ENCODE results near the gene HRK. TPM values are rescaled to one million over a fixed set of nuclear protein-coding genes. Genes with fewer than 3 reads are reported as not detected.

Gene HRK
- polyA plus RNA-seq, 3 donors = 0.15 TPM; not detected in 2

DNA sequence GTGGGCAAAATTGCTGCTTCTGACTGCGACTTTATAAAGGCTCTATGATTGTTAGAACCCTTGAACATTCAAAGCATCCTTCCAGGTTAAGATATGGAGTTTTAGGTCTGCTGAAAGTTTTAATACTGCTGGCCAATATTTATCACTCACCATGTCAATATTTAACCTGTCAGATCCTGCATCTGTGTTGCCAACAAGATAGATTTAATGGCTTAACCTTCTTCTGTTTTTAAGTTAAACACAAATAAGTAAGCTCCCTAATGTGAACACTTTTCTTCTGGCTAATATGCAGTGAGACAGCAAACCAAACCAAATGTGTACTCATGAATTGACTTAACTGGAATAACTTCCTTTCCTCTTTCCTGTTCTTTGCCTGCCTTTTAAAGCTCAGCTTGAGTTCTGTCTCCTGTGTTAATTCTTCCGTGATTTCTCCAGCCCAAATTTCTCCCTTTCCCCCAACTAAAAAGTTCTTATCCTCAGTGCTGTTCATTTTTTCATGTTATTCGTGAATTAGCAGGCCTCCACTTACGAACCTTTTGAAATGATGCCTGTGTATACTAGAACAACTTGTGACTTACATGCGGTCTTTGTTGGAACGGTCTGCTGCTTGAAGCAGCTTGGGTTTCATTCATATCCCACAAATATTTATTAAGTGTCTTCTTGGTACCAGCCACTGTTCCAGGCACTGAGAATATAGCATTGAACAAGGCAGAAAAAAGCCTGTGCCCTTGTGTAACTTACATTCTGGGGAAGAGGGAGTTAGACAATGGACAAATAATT is 38.7 kb upstream of the HRK start:
- Mint-ChIP-seq H3K36me3 (peaks cover 10 to 12% of the 10 kb centered on the region in 2 donors), H3K27me3 (ENCODE audit: low read depth in 3 of 3) (peaks cover 0 to 1% (median 1%) of the 10 kb centered on the region in 3 donors), H3K27ac (no peak overlapping the region), H3K9me3 (peaks cover 0 to 2% (median 0%) of the 10 kb centered on the region in 7 donors), H3K4me1 (peaks cover 26% of the 10 kb centered on the region), H3K4me3 (no peak overlapping the region)
- no peak overlapping the region for H3K9ac ChIP-seq (ENCODE audit: insufficient read depth, low read length, poor library complexity, severe bottlenecking)
- H3K4me2 ChIP-seq (replicated peaks; ENCODE audit: extremely low read depth, low read length, poor library complexity, severe bottlenecking) = no peak overlapping the region
- H4K20me1 ChIP-seq (ENCODE audit: insufficient read depth, low read length) = no peaks in the 10 kb centered on the region
- peaks cover 0 to 3% of the 10 kb centered on the region in 2 donors for H3K4me1 ChIP-seq (ENCODE audit: control insufficient read depth in 1 of 2, insufficient read depth in 2 of 2, low read length in 2 of 2)
- H3K9me3 ChIP-seq (replicated peaks in 1 of 2; ENCODE audit: control insufficient read depth in 1 of 2, insufficient read depth in 1 of 2, low read length in 2 of 2) = no peaks in the 10 kb centered on the region
- DNase-seq = no peak
- H3K4me3 ChIP-seq (replicated peaks in 1 of 3; ENCODE audit: low read depth in 2 of 3, low read length in 3 of 3) = no peak overlapping the region
- H3K27me3 ChIP-seq (ENCODE audit: control insufficient read depth in 2 of 2, insufficient read depth in 2 of 2, low read length in 2 of 2) = no peaks in the 10 kb centered on the region
- intact Hi-C loops (cut with micrococcal nuclease) = no loop called here
- H3K36me3 ChIP-seq (replicated peaks in 1 of 2; ENCODE audit: control insufficient read depth in 1 of 2, insufficient read depth in 2 of 2, low read length in 2 of 2) = peaks cover 0 to 7% of the 10 kb centered on the region in 2 donors
- H3K79me2 ChIP-seq (ENCODE audit: insufficient read depth, low read length) = peaks cover 8% of the 10 kb centered on the region
- 86% methylated on average over 1 of the region's 6 CpGs for WGBS (ENCODE audit: insufficient coverage)
- H2AFZ ChIP-seq (ENCODE audit: insufficient read depth, low read depth, low read length, poor library complexity, severe bottlenecking) = no peak overlapping the region
- H3K27ac ChIP-seq (ENCODE audit: low read depth in 1 of 2, low read length in 2 of 2) = no peak overlapping the region
- TF ChIP-seq, protein P1, sequence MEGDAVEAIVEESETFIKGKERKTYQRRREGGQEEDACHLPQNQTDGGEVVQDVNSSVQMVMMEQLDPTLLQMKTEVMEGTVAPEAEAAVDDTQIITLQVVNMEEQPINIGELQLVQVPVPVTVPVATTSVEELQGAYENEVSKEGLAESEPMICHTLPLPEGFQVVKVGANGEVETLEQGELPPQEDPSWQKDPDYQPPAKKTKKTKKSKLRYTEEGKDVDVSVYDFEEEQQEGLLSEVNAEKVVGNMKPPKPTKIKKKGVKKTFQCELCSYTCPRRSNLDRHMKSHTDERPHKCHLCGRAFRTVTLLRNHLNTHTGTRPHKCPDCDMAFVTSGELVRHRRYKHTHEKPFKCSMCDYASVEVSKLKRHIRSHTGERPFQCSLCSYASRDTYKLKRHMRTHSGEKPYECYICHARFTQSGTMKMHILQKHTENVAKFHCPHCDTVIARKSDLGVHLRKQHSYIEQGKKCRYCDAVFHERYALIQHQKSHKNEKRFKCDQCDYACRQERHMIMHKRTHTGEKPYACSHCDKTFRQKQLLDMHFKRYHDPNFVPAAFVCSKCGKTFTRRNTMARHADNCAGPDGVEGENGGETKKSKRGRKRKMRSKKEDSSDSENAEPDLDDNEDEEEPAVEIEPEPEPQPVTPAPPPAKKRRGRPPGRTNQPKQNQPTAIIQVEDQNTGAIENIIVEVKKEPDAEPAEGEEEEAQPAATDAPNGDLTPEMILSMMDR (IDR thresholded peaks at IDR 0.05) = no peak

DNA sequence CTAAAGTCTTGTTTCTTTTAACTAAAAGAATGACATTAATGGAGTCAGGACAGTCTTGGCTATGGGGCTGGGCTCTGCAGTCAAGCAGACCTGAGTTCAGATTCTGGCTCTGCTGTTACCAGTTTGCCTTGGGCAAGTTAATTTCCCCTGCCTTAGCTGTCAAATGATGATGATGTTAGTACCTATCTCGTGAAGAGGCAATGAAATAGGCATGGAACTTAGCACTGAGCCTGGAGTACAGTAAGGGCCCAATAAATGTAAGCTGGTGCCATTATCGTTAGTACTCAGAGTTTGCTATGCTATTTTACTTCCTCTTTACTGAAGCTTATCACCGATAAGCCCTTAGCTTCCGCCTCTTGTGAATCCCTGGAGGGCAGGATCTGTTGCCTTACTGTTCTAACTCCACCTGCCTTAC is 38.0 kb upstream of the HRK start:
- Histone ChIP-seq H3K9ac (ENCODE audit: insufficient read depth, low read length, poor library complexity, severe bottlenecking) (no peak overlapping the region), H3K4me1 (ENCODE audit: control insufficient read depth in 1 of 2, insufficient read depth in 2 of 2, low read length in 2 of 2) (peaks cover 0 to 3% of the 10 kb centered on the region in 2 donors), H3K36me3 (replicated peaks in 1 of 2; ENCODE audit: control insufficient read depth in 1 of 2, insufficient read depth in 2 of 2, low read length in 2 of 2) (peaks cover 0 to 7% of the 10 kb centered on the region in 2 donors), H3K4me3 (replicated peaks in 1 of 3; ENCODE audit: low read depth in 2 of 3, low read length in 3 of 3) (no peak overlapping the region), H3K9me3 (replicated peaks in 1 of 2; ENCODE audit: control insufficient read depth in 1 of 2, insufficient read depth in 1 of 2, low read length in 2 of 2) (no peaks in the 10 kb centered on the region), H3K4me2 (replicated peaks; ENCODE audit: extremely low read depth, low read length, poor library complexity, severe bottlenecking) (no peak overlapping the region), H2AFZ (ENCODE audit: insufficient read depth, low read depth, low read length, poor library complexity, severe bottlenecking) (no peak overlapping the region), H3K79me2 (ENCODE audit: insufficient read depth, low read length) (peaks cover 8% of the 10 kb centered on the region), H3K27me3 (ENCODE audit: control insufficient read depth in 2 of 2, insufficient read depth in 2 of 2, low read length in 2 of 2) (no peaks in the 10 kb centered on the region), H3K27ac (ENCODE audit: low read depth in 1 of 2, low read length in 2 of 2) (no peak overlapping the region), H4K20me1 (ENCODE audit: insufficient read depth, low read length) (no peaks in the 10 kb centered on the region)
- peaks cover 10 to 12% of the 10 kb centered on the region in 2 donors for H3K36me3 Mint-ChIP-seq
- H3K4me1 Mint-ChIP-seq = peaks cover 19% of the 10 kb centered on the region
- no CpG with 5 or more reads among the region's 4 CpGs for WGBS (ENCODE audit: insufficient coverage)
- peaks cover 0 to 2% (median 0%) of the 10 kb centered on the region in 7 donors for H3K9me3 Mint-ChIP-seq
- intact Hi-C loops (cut with micrococcal nuclease) = no loop called here
- peaks cover 0 to 1% (median 1%) of the 10 kb centered on the region in 3 donors for H3K27me3 Mint-ChIP-seq (ENCODE audit: low read depth in 3 of 3)
- H3K27ac Mint-ChIP-seq = no peak overlapping the region
- TF ChIP-seq, protein P1 (IDR thresholded peaks at IDR 0.05) = no peak
- no peak overlapping the region for H3K4me3 Mint-ChIP-seq
- DNase-seq = no peak
